H1 (cell line): ENCODE results near the gene UBE3C. TPM values are rescaled to one million over a fixed set of nuclear protein-coding genes. Genes with fewer than 3 reads are reported as not detected.

Experiments used
- CTCF ChIA-PET: fragments of 300-600 bp; sonication (Branson Sonifier 250); formaldehyde crosslinking; loops from one replicate; lab custom pipeline; 2021; ENCODE audit not compliant: partially characterized antibody; lab: Charles Lee
- POLR2A ChIA-PET: fragments of 300-600 bp; sonication (Branson Sonifier 250); formaldehyde crosslinking; loops from one replicate; lab custom pipeline; 2021; ENCODE audit warnings: inconsistent platforms; ENCODE audit not compliant: partially characterized antibody; lab: Charles Lee
- DNase-seq, 2 experiments: peaks; one replicate each; pipeline versions ENCODE4 v3.0.0 to v3.0.0-alpha.2; 2010 to 2022; ENCODE audit warnings: low spot score in 2 of 2, low read depth in 1 of 2, mixed read lengths in 1 of 2
- FAIRE-seq: peaks from 2 replicates; lab custom pipeline; 2011; peaks lifted over from hg19 to GRCh38; lab: Jason Lieb, UNC
- H2AFZ ChIP-seq: 2 replicates; pipeline ENCODE4 v1.8.1; 2012; ENCODE audit warnings: low read length, inconsistent platforms
- H2AK5ac ChIP-seq: 2 replicates; pipeline ENCODE4 v1.6.1; 2013; ENCODE audit warnings: low read depth, low read length
- H2BK120ac ChIP-seq: replicated peaks from 2 replicates; pipeline ENCODE3; 2013; ENCODE audit warnings: low read depth, low read length, inconsistent platforms
- H2BK12ac ChIP-seq: 2 replicates; pipeline ENCODE4 v1.6.1; 2013; ENCODE audit warnings: low read depth, low read length
- H2BK15ac ChIP-seq: 2 replicates; pipeline ENCODE4 v1.6.1; 2013; ENCODE audit warnings: low read length
- H2BK20ac ChIP-seq: 2 replicates; pipeline ENCODE4 v1.6.1; 2013; ENCODE audit warnings: low read length
- H2BK5ac ChIP-seq: 2 replicates; pipeline ENCODE4 v1.6.1; 2013; ENCODE audit warnings: low read depth, low read length
- H3K14ac ChIP-seq: 2 replicates; pipeline ENCODE4 v1.6.1; 2013; ENCODE audit warnings: inconsistent platforms; ENCODE audit not compliant: insufficient read length
- H3K18ac ChIP-seq: 2 replicates; pipeline ENCODE4 v1.6.1; 2013; ENCODE audit warnings: low read length; ENCODE audit errors: extremely low read depth
- H3K23ac ChIP-seq: 2 replicates; pipeline ENCODE4 v1.6.1; 2013; ENCODE audit warnings: inconsistent platforms; ENCODE audit not compliant: insufficient read length
- H3K23me2 ChIP-seq: 2 replicates; pipeline ENCODE4 v1.6.1; 2013; ENCODE audit warnings: low read depth, low read length
- H3K27ac ChIP-seq: 2 replicates; pipeline ENCODE4 v1.6.1; 2011; ENCODE audit warnings: low read depth, low read length, inconsistent platforms
- H3K27me3 ChIP-seq, 4 experiments: replicated peaks in 1 of 4; 1 replicate in 1 of 4; 2 replicates in 3 of 4; pipeline versions ENCODE4 v1.6.1 to v1.8.1; 2011 to 2013; ENCODE audit warnings: low read length in 3 of 4, mild to moderate bottlenecking in 3 of 4, inconsistent platforms in 2 of 4, mixed read lengths in 2 of 4, moderate library complexity in 1 of 4; ENCODE audit not compliant: control insufficient read depth in 3 of 4, insufficient read depth in 3 of 4; ENCODE audit errors: extremely low read depth in 1 of 4
- H3K36me3 ChIP-seq, 4 experiments: 2 replicates each; pipeline versions ENCODE4 v1.6.1 to v1.8.1; 2011 to 2013; ENCODE audit warnings: mild to moderate bottlenecking in 4 of 4, low read length in 3 of 4, moderate library complexity in 2 of 4, control low read depth in 1 of 4, inconsistent platforms in 1 of 4; ENCODE audit not compliant: insufficient read depth in 4 of 4, control insufficient read depth in 2 of 4
- H3K4ac ChIP-seq: replicated peaks from 2 replicates; pipeline ENCODE3; 2013; ENCODE audit warnings: low read length, low read depth, mixed read lengths, inconsistent platforms; ENCODE audit not compliant: insufficient read length
- H3K4me1 ChIP-seq, 4 experiments: replicated peaks in 1 of 4; 1 replicate in 1 of 4; 2 replicates in 3 of 4; pipeline versions ENCODE4 v1.6.1 to v1.8.1; 2011 to 2013; ENCODE audit warnings: low read length in 3 of 4, inconsistent platforms in 2 of 4, mixed read lengths in 1 of 4; ENCODE audit not compliant: insufficient read depth in 4 of 4, control insufficient read depth in 3 of 4
- H3K4me2 ChIP-seq, 2 experiments: 2 replicates each; pipeline versions ENCODE4 v1.6.1 to v1.8.1; 2011 to 2013; ENCODE audit warnings: low read depth in 2 of 2, low read length in 2 of 2, control low read depth in 1 of 2, inconsistent platforms in 1 of 2, mild to moderate bottlenecking in 1 of 2; ENCODE audit not compliant: insufficient read depth in 1 of 2
- H3K4me3 ChIP-seq, 4 experiments: fragments of 200-600, 300-600 bp in 1 of 4; sonication (generic), shearing (Covaris generic), sonication (Bioruptor Twin) in 1 of 4; 2 replicates each; pipeline versions ENCODE4 v1.5.1 to v1.8.1; 2011 to 2016; ENCODE audit warnings: low read length in 4 of 4, low read depth in 3 of 4, control low read depth in 2 of 4, inconsistent platforms in 2 of 4, mild to moderate bottlenecking in 2 of 4, mixed read lengths in 1 of 4, moderate library complexity in 1 of 4; ENCODE audit not compliant: insufficient read depth in 2 of 4; ENCODE audit errors: extremely low read depth in 1 of 4
- H3K56ac ChIP-seq: replicated peaks from 2 replicates; pipeline ENCODE3; 2013; ENCODE audit warnings: low read depth, mild to moderate bottlenecking, mixed read lengths, low read length, inconsistent platforms; ENCODE audit not compliant: insufficient read length
- H3K79me1 ChIP-seq: 2 replicates; pipeline ENCODE4 v1.6.1; 2013; ENCODE audit warnings: low read depth, low read length, control low read depth
- H3K79me2 ChIP-seq, 2 experiments: 2 replicates each; pipeline versions ENCODE4 v1.6.1 to v1.8.1; 2012 to 2013; ENCODE audit warnings: low read length in 2 of 2, mild to moderate bottlenecking in 2 of 2, inconsistent platforms in 1 of 2; ENCODE audit not compliant: insufficient read depth in 2 of 2, control insufficient read depth in 1 of 2
- H3K9ac ChIP-seq, 4 experiments: replicated peaks in 1 of 4; 1 replicate in 1 of 4; 2 replicates in 3 of 4; pipeline versions ENCODE4 v1.6.1 to v1.8.1; 2011 to 2013; ENCODE audit warnings: low read depth in 3 of 4, low read length in 3 of 4, control low read depth in 2 of 4, mild to moderate bottlenecking in 2 of 4, moderate library complexity in 2 of 4, inconsistent platforms in 1 of 4; ENCODE audit errors: extremely low read depth in 1 of 4
- H3K9me3 ChIP-seq, 2 experiments: 2 replicates each; pipeline versions ENCODE4 v1.6.1 to v1.8.1; 2012 to 2013; ENCODE audit warnings: mild to moderate bottlenecking in 2 of 2, moderate library complexity in 2 of 2, control low read depth in 1 of 2, inconsistent platforms in 1 of 2, low read depth in 1 of 2, low read length in 1 of 2, mixed read lengths in 1 of 2; ENCODE audit not compliant: insufficient read depth in 2 of 2
- H4K20me1 ChIP-seq, 2 experiments: replicated peaks in 1 of 2; 2 replicates each; pipeline versions ENCODE3 to v1.8.1; 2011 to 2013; ENCODE audit warnings: inconsistent platforms in 2 of 2, low read length in 2 of 2, mild to moderate bottlenecking in 1 of 2; ENCODE audit not compliant: insufficient read depth in 2 of 2, control insufficient read depth in 1 of 2
- H4K5ac ChIP-seq: 2 replicates; pipeline ENCODE4 v1.6.1; 2013; ENCODE audit warnings: low read length, low read depth, mixed read lengths, inconsistent platforms; ENCODE audit not compliant: insufficient read length
- H4K8ac ChIP-seq: 2 replicates; pipeline ENCODE4 v1.8.0; 2013; ENCODE audit warnings: mild to moderate bottlenecking, moderate library complexity, low read length, inconsistent platforms; ENCODE audit not compliant: insufficient read depth; ENCODE audit errors: extremely low read depth
- H4K91ac ChIP-seq: replicated peaks from 2 replicates; pipeline ENCODE3; 2013; ENCODE audit warnings: low read length, mixed read lengths, inconsistent platforms; ENCODE audit not compliant: insufficient read length
- BRCA1 ChIP-seq: IDR thresholded peaks from 2 replicates; pipeline ENCODE4 v1.6.1; 2012; ENCODE audit warnings: low read depth, low read length, improper control_type of control experiment
- CREB1 ChIP-seq: IDR thresholded peaks from 2 replicates; pipeline ENCODE4 v1.6.1; 2012; ENCODE audit warnings: inconsistent platforms
- WGBS, 2 experiments: shearing (Covaris generic) in 1 of 2; methylation state at CpG; one replicate each; pipeline versions ENCODE4 v1.1.6 to v1.1.7; 2013 to 2015; ENCODE audit warnings: low lambda C conversion rate in 2 of 2, mixed read lengths in 2 of 2, inconsistent platforms in 1 of 2, low coverage in 1 of 2, missing lambda C conversion rate in 1 of 2; ENCODE audit not compliant: insufficient replicate concordance in 2 of 2, insufficient coverage in 1 of 2, insufficient read length in 1 of 2; ENCODE audit errors: extremely low coverage in 1 of 2, missing lambda C conversion rate in 1 of 2; 5-methylcytosine and 5-hydroxymethylcytosine counted together
- polyA plus RNA-seq, 7 experiments: library from polyadenylated mRNA; depleted of rRNA in 3 of 7; stranded (reverse) in 5 of 7; unstranded in 2 of 7; fragments of >200 nt in 5 of 7; fragments of 200-250 nt in 2 of 7; gene quantifications; 1 replicate in 5 of 7; 2 replicates in 1 of 7; 4 replicates in 1 of 7; pipeline versions ENCODE4 v1.2.1 to v1.2.3, GENCODE V29; 2011 to 2013; ENCODE audit warnings: missing spikeins in 2 of 7, mixed read lengths in 2 of 7
- total RNA-seq: library from RNA; stranded (reverse); fragmentation: NEBNext Ultra II Directional; extraction: Animal tissue kit (Norgen Biotek cat#: 25700); gene quantifications from 2 replicates; pipeline ENCODE4 v1.2.1, GENCODE V29; 2021
- TF ChIP-seq, protein P1 (sequence below): IDR thresholded peaks from 2 replicates; pipeline ENCODE4 v1.6.1; 2011; ENCODE audit warnings: low read length, improper control_type of control experiment

UBE3C gene
- total and polyA plus RNA-seq, 2 of the 8 experiments (the other 6 are each of a cell fraction or from before 2014, with no cell fraction given): 32.0 to 54.1 TPM

DNA sequence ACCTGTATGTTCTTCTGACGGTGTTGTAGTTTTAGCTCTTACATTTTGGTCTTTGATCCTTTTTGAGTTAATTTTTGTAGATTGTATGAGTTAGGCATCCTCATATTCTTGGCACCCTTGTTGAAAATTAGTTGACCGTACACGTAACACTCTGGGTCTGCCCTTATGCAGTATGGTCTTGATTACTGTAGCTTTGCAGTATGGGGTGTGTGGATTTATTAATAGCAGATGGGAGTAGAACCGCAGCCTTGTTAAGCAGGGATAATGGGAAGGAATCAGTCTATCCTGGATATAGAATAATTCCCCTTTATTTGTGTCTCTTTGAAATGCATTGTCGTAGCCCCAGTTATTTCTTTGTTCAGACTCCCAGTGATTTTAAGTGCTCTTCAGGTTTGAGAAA is 95.5 kb downstream of the UBE3C start:
- no peak overlapping the region for H3K27ac ChIP-seq
- no peak overlapping the region for H2AK5ac ChIP-seq
- TF ChIP-seq CREB1 (no peak), BRCA1 (no peak)
- TF ChIP-seq, protein P1, sequence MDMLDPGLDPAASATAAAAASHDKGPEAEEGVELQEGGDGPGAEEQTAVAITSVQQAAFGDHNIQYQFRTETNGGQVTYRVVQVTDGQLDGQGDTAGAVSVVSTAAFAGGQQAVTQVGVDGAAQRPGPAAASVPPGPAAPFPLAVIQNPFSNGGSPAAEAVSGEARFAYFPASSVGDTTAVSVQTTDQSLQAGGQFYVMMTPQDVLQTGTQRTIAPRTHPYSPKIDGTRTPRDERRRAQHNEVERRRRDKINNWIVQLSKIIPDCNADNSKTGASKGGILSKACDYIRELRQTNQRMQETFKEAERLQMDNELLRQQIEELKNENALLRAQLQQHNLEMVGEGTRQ: no peak
- no peak overlapping the region for H2BK5ac ChIP-seq
- no peak overlapping the region for H4K8ac ChIP-seq
- no peaks in the 10 kb centered on the region for H3K23me2 ChIP-seq
- no peak overlapping the region for H3K18ac ChIP-seq
- no peak overlapping the region for H2BK120ac ChIP-seq
- H3K56ac ChIP-seq: no peak overlapping the region
- no peak overlapping the region for H2BK12ac ChIP-seq
- peaks cover 2 to 3% of the 10 kb centered on the region in 2 experiments for H4K20me1 ChIP-seq
- no peak overlapping the region for H2AFZ ChIP-seq
- H3K79me2 ChIP-seq: no peaks in the 10 kb centered on the region
- no peak overlapping the region for H2BK15ac ChIP-seq
- H3K79me1 ChIP-seq: no peaks in the 10 kb centered on the region
- no peak overlapping the region for H2BK20ac ChIP-seq
- FAIRE-seq (no peak), DNase-seq (no peak)
- 99% methylated on average over 5 of the region's 5 CpGs; no CpG with 5 or more reads in 1 of the 2 experiments for WGBS, 2 experiments
- ChIA-PET CTCF (interaction anchor here (1.3 to 15.3 kb wide), 3 partner anchors 10 to 18 kb away, joined by 3 to 207 read pairs (median 3); no protein-coding TSS in a partner anchor), POLR2A (no interaction called here)
- H3K36me3 ChIP-seq: peaks cover 9 to 47% (median 18%) of the 10 kb centered on the region in 4 experiments; a peak in 7 of 8 replicates
- H3K9ac ChIP-seq: no peak overlapping the region
- H3K4me1 ChIP-seq: no peaks in the 10 kb centered on the region
- no peak overlapping the region for H4K91ac ChIP-seq
- H3K4me3 ChIP-seq: no peak overlapping the region
- H3K9me3 ChIP-seq: no peaks in the 10 kb centered on the region
- no peaks in the 10 kb centered on the region for H3K27me3 ChIP-seq
- H3K14ac ChIP-seq: no peak overlapping the region
- H3K23ac ChIP-seq: no peak overlapping the region
- no peak overlapping the region for H4K5ac ChIP-seq
- no peak overlapping the region for H3K4me2 ChIP-seq
- H3K4ac ChIP-seq: no peak overlapping the region
